HEK293 (cell line): Measurements from ENCODE around the gene USP37.

ENCODE experiments used
- FEZF1 ChIP-seq: fragments of 450-650 bp; formaldehyde crosslinking; IDR thresholded peaks from 2 replicates; pipeline ENCODE4 v1.5.1; 2016; ENCODE audit warnings: missing biosample characterization, missing genetic modification characterization
- ZNF274 ChIP-seq, 2 experiments: fragments of 200-500 bp in 1 of 2; fragments of 450-650 bp in 1 of 2; sonication (Bioruptor generic) in 1 of 2; formaldehyde crosslinking in 1 of 2; IDR thresholded peaks; 2 replicates each; pipeline versions ENCODE4 v1.5.1 to v1.6.1; 2014 to 2016; ENCODE audit warnings: borderline replicate concordance in 1 of 2, inconsistent platforms in 1 of 2, low read length in 1 of 2, missing biosample characterization in 1 of 2, missing genetic modification characterization in 1 of 2
- ZNF292 ChIP-seq: fragments of 450-650 bp; formaldehyde crosslinking; IDR thresholded peaks from 2 replicates; pipeline ENCODE4 v1.5.1; 2016; ENCODE audit warnings: low read depth, missing biosample characterization, missing genetic modification characterization, borderline replicate concordance
- ZNF324 ChIP-seq: fragments of 450-650 bp; formaldehyde crosslinking; IDR thresholded peaks from 2 replicates; pipeline ENCODE4 v1.5.1; 2016; ENCODE audit warnings: missing biosample characterization, missing genetic modification characterization
- TF ChIP-seq, protein P1 (sequence below): fragments of 450-650 bp; formaldehyde crosslinking; IDR thresholded peaks from 2 replicates; pipeline ENCODE4 v1.5.1; 2016; ENCODE audit warnings: missing biosample characterization, missing genetic modification characterization
- TF ChIP-seq, protein P2 (sequence below): fragments of 450-650 bp; formaldehyde crosslinking; IDR thresholded peaks from 2 replicates; pipeline ENCODE4 v1.5.1; 2017; ENCODE audit warnings: missing biosample characterization, missing genetic modification characterization
- TF ChIP-seq, protein P3 (sequence below): fragments of 450-650 bp; formaldehyde crosslinking; IDR thresholded peaks from 2 replicates; pipeline ENCODE4 v1.5.1; 2016; ENCODE audit warnings: missing biosample characterization, missing genetic modification characterization, borderline replicate concordance

DNA sequence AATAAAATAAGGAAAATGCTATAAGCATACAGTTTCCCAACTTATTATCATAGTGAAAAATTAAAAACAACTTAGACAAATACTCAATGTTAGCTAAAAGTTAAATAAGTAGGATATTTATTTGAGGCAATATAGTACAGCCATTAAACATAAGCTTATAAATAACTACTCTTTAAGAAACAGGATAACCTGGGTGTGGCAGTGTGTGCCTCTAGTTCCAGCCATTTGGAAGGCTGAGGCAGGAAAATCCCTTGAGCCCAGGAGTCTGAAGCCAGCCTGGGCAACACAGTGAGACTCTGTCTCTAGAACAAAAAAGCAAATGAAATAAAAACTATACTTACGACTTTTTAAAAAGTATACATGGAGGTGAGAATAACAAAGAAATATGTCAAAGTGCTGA lies 109.6 kb downstream of the USP37 start:
- TF ChIP-seq, protein P1, sequence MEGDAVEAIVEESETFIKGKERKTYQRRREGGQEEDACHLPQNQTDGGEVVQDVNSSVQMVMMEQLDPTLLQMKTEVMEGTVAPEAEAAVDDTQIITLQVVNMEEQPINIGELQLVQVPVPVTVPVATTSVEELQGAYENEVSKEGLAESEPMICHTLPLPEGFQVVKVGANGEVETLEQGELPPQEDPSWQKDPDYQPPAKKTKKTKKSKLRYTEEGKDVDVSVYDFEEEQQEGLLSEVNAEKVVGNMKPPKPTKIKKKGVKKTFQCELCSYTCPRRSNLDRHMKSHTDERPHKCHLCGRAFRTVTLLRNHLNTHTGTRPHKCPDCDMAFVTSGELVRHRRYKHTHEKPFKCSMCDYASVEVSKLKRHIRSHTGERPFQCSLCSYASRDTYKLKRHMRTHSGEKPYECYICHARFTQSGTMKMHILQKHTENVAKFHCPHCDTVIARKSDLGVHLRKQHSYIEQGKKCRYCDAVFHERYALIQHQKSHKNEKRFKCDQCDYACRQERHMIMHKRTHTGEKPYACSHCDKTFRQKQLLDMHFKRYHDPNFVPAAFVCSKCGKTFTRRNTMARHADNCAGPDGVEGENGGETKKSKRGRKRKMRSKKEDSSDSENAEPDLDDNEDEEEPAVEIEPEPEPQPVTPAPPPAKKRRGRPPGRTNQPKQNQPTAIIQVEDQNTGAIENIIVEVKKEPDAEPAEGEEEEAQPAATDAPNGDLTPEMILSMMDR (tag by site-specific recombination), result no peak
- TF ChIP-seq ZNF324 (tag by site-specific recombination) (no peak), ZNF274 (IDR thresholded peaks at IDR 0.05; ENCODE audit: low read length) (no peak), ZNF274 (tag by site-specific recombination; IDR thresholded peaks at IDR 0.05; ENCODE audit: borderline replicate concordance) (no peak), FEZF1 (tag by site-specific recombination) (no peak), ZNF292 (tag by site-specific recombination) (no peak)
- TF ChIP-seq, protein P2, sequence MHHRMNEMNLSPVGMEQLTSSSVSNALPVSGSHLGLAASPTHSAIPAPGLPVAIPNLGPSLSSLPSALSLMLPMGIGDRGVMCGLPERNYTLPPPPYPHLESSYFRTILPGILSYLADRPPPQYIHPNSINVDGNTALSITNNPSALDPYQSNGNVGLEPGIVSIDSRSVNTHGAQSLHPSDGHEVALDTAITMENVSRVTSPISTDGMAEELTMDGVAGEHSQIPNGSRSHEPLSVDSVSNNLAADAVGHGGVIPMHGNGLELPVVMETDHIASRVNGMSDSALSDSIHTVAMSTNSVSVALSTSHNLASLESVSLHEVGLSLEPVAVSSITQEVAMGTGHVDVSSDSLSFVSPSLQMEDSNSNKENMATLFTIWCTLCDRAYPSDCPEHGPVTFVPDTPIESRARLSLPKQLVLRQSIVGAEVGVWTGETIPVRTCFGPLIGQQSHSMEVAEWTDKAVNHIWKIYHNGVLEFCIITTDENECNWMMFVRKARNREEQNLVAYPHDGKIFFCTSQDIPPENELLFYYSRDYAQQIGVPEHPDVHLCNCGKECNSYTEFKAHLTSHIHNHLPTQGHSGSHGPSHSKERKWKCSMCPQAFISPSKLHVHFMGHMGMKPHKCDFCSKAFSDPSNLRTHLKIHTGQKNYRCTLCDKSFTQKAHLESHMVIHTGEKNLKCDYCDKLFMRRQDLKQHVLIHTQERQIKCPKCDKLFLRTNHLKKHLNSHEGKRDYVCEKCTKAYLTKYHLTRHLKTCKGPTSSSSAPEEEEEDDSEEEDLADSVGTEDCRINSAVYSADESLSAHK (tag by site-specific recombination), result no peak
- TF ChIP-seq, protein P3, sequence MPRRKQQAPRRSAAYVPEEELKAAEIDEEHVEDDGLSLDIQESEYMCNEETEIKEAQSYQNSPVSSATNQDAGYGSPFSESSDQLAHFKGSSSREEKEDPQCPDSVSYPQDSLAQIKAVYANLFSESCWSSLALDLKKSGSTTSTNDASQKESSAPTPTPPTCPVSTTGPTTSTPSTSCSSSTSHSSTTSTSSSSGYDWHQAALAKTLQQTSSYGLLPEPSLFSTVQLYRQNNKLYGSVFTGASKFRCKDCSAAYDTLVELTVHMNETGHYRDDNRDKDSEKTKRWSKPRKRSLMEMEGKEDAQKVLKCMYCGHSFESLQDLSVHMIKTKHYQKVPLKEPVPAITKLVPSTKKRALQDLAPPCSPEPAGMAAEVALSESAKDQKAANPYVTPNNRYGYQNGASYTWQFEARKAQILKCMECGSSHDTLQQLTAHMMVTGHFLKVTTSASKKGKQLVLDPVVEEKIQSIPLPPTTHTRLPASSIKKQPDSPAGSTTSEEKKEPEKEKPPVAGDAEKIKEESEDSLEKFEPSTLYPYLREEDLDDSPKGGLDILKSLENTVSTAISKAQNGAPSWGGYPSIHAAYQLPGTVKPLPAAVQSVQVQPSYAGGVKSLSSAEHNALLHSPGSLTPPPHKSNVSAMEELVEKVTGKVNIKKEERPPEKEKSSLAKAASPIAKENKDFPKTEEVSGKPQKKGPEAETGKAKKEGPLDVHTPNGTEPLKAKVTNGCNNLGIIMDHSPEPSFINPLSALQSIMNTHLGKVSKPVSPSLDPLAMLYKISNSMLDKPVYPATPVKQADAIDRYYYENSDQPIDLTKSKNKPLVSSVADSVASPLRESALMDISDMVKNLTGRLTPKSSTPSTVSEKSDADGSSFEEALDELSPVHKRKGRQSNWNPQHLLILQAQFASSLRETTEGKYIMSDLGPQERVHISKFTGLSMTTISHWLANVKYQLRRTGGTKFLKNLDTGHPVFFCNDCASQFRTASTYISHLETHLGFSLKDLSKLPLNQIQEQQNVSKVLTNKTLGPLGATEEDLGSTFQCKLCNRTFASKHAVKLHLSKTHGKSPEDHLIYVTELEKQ (tag by site-specific recombination), result no peak
